ENCODE measurements around the gene PPARA. TPM values are rescaled to one million over a fixed set of nuclear protein-coding genes. Genes with fewer than 3 reads are reported as not detected.

The PPARA gene
- total RNA-seq, 2 donors from 2014 or later: 15.4 to 18.6 TPM

DNA sequence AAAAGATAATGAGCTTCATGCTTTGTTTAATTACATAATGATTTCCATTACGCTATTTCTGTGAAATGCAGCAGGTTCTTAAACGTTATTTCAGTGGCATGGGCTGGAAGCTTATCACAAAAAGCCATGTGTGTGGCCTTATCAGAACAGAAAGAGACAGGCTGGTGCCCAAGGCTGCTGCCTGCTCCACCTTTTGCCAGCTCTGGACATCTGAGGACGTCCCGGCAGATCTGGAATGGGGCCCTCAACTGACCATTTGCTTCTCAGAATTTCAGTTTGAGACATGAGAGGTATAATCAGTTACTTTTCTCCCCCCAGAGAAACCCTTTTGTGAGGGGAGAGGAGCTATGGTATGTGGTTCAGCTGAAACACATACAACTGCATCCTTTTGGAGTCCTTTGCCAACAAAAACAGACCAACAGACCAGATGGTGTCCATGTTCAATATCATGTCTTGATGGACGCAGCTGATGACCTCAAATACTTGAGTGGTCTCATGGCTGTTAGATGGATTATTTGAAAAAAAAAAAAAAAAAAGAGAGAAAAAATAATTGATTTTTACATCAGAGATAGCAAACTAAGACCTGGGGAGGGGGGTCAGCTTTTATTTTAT lies 91.2 kb downstream of the PPARA start:
- Histone ChIP-seq H3K27me3 (ENCODE audit: control insufficient read depth, insufficient read depth, low read length, poor library complexity, severe bottlenecking) (no peaks in the 10 kb centered on the region), H3K4me3 (ENCODE audit: low read length) (no peak overlapping the region), H3K9me3 (ENCODE audit: control insufficient read depth, low read length) (no peaks in the 10 kb centered on the region), H3K36me3 (ENCODE audit: control insufficient read depth, insufficient read depth, low read length) (peaks cover 3% of the 10 kb centered on the region), H3K27ac (ENCODE audit: low read depth, low read length) (no peak overlapping the region), H3K9ac (ENCODE audit: extremely low read depth, low read length, poor library complexity, severe bottlenecking) (no peak overlapping the region), H3K4me1 (ENCODE audit: control insufficient read depth, insufficient read depth, low read length) (no peaks in the 10 kb centered on the region)
- TF ChIP-seq, protein P1, sequence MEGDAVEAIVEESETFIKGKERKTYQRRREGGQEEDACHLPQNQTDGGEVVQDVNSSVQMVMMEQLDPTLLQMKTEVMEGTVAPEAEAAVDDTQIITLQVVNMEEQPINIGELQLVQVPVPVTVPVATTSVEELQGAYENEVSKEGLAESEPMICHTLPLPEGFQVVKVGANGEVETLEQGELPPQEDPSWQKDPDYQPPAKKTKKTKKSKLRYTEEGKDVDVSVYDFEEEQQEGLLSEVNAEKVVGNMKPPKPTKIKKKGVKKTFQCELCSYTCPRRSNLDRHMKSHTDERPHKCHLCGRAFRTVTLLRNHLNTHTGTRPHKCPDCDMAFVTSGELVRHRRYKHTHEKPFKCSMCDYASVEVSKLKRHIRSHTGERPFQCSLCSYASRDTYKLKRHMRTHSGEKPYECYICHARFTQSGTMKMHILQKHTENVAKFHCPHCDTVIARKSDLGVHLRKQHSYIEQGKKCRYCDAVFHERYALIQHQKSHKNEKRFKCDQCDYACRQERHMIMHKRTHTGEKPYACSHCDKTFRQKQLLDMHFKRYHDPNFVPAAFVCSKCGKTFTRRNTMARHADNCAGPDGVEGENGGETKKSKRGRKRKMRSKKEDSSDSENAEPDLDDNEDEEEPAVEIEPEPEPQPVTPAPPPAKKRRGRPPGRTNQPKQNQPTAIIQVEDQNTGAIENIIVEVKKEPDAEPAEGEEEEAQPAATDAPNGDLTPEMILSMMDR (conservative IDR thresholded peaks at IDR 0.05): no peak
- peaks cover 32% of the 10 kb centered on the region for H3K36me3 Mint-ChIP-seq (ENCODE audit: low read depth)
- no peak for DNase-seq
- 80 to 85% methylated on average over 2 to 5 of the region's 5 CpGs for WGBS, 2 experiments (ENCODE audit: insufficient coverage in 1 of 2, insufficient read length in 1 of 2)
- no peak overlapping the region for H3K4me3 Mint-ChIP-seq
- H3K27ac Mint-ChIP-seq: no peak overlapping the region
- H3K9me3 Mint-ChIP-seq: no peaks in the 10 kb centered on the region
- no peaks in the 10 kb centered on the region for H3K4me1 Mint-ChIP-seq
- H3K27me3 Mint-ChIP-seq (ENCODE audit: insufficient read depth): no peaks in the 10 kb centered on the region

DNA sequence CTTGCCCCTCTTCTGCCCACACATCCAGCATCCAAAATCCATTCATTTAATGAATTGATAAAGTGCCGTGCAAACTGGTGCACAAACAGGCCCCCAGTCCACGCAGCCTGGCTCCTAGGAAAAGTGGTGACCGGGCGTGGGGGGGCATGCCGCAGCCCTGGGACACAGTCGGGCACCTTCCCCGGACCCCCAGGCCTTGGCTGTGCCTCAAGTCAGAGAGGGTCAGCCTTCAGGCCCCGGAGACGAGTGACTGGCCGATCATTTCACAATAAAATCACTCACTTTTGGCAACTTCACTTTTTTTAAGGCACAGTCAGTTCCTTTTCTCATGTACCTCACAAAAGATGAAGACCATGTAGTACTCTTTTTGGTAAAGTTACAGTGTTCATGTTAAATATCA lies 91.8 kb downstream of the PPARA start:
- Mint-ChIP-seq H3K36me3 (ENCODE audit: low read depth) (peaks cover 27% of the 10 kb centered on the region), H3K27ac (no peak overlapping the region), H3K9me3 (no peaks in the 10 kb centered on the region), H3K27me3 (ENCODE audit: insufficient read depth) (no peaks in the 10 kb centered on the region), H3K4me3 (no peak overlapping the region), H3K4me1 (no peaks in the 10 kb centered on the region)
- Histone ChIP-seq H3K4me3 (ENCODE audit: low read length) (no peak overlapping the region), H3K4me1 (ENCODE audit: control insufficient read depth, insufficient read depth, low read length) (no peaks in the 10 kb centered on the region), H3K27me3 (ENCODE audit: control insufficient read depth, insufficient read depth, low read length, poor library complexity, severe bottlenecking) (no peaks in the 10 kb centered on the region), H3K9ac (ENCODE audit: extremely low read depth, low read length, poor library complexity, severe bottlenecking) (no peak overlapping the region), H3K9me3 (ENCODE audit: control insufficient read depth, low read length) (no peaks in the 10 kb centered on the region), H3K27ac (ENCODE audit: low read depth, low read length) (no peak overlapping the region), H3K36me3 (ENCODE audit: control insufficient read depth, insufficient read depth, low read length) (peaks cover 3% of the 10 kb centered on the region)
- DNase-seq: no peak
- WGBS, 2 experiments (ENCODE audit: insufficient coverage in 1 of 2, insufficient read length in 1 of 2): 84 to 87% methylated on average over 9 to 10 of the region's 10 CpGs
- TF ChIP-seq, protein P1 (conservative IDR thresholded peaks at IDR 0.05): no peak

DNA sequence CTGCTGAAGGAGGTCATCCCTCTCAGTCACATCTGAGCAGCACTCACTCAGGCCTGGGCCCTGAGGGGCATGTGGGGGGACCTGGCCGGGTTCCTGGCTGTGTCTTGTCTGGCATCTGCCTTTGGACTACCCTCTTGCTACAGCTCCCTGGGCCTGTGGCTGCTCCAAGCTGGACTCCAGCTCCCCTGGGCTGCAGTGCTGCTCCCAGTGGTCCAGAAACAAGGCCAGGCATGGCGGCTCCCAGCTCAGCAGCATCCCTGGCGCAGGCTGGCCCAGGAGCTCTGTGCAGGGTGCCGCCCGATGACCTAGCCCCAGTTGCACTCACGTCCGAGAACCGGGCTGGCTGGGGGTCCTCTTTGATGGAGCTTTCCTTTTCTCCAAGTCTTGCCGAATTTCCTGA lies 94.4 kb downstream of the PPARA start:
- H3K9me3 Mint-ChIP-seq: no peaks in the 10 kb centered on the region
- Histone ChIP-seq H3K36me3 (ENCODE audit: control insufficient read depth, insufficient read depth, low read length) (peaks cover 3% of the 10 kb centered on the region), H3K27ac (ENCODE audit: low read depth, low read length) (no peak overlapping the region), H3K9ac (ENCODE audit: extremely low read depth, low read length, poor library complexity, severe bottlenecking) (no peak overlapping the region), H3K4me3 (ENCODE audit: low read length) (no peak overlapping the region), H3K9me3 (ENCODE audit: control insufficient read depth, low read length) (no peaks in the 10 kb centered on the region), H3K27me3 (ENCODE audit: control insufficient read depth, insufficient read depth, low read length, poor library complexity, severe bottlenecking) (no peaks in the 10 kb centered on the region), H3K4me1 (ENCODE audit: control insufficient read depth, insufficient read depth, low read length) (no peaks in the 10 kb centered on the region)
- TF ChIP-seq, protein P1 (conservative IDR thresholded peaks at IDR 0.05): no peak
- H3K4me3 Mint-ChIP-seq: no peak overlapping the region
- H3K4me1 Mint-ChIP-seq: peaks cover 4% of the 10 kb centered on the region
- no peaks in the 10 kb centered on the region for H3K27me3 Mint-ChIP-seq (ENCODE audit: insufficient read depth)
- H3K27ac Mint-ChIP-seq: no peak overlapping the region
- 95 to 100% methylated on average over 1 to 9 of the region's 9 CpGs for WGBS, 2 experiments (ENCODE audit: insufficient coverage in 1 of 2, insufficient read length in 1 of 2)
- no peak for DNase-seq
- peaks cover 10% of the 10 kb centered on the region for H3K36me3 Mint-ChIP-seq (ENCODE audit: low read depth)
